ENCODE data around the gene LYL1. TPM values are rescaled to one million over a fixed set of nuclear protein-coding genes. Genes with fewer than 3 reads are reported as not detected.

Gene LYL1
- total and polyA plus RNA-seq, 12 donors = 0.38 to 22.5 (median 9.2) TPM

GRCh38 chr19:13092158-13092543, 10.5 kb downstream of the LYL1 start:
- peaks cover 0 to 12% of the 10 kb centered on the region in 2 donors for H3K4me1 ChIP-seq (replicated peaks in 1 of 2)
- intact Hi-C loops (cut with DNase I) = loop anchor here (2.0 to 5.0 kb wide), 2 partner anchors 110 to 113 kb away; no protein-coding TSS in a partner anchor
- H3K27me3 ChIP-seq = peaks cover 5% of the 10 kb centered on the region
- no peak overlapping the region for H3K4me3 ChIP-seq
- DNase-seq = no peak
- peak overlapping the region in 2 of 5 donors; percentile 49 to 65 for H3K27ac ChIP-seq
- no peak for TF ChIP-seq CTCF (IDR thresholded peaks at IDR 0.05)
- TF ChIP-seq POLR2A (IDR thresholded peaks at IDR 0.05) = no peak
- no peaks in the 10 kb centered on the region for H3K36me3 ChIP-seq (replicated peaks in 1 of 2)
- WGBS, 4 donors = 83 to 91% (median 88%) methylated on average over 2 of the region's 2 CpGs
- no peaks in the 10 kb centered on the region for H3K9me3 ChIP-seq (replicated peaks in 1 of 3)

GRCh38 chr19:13091400-13092157, 11.1 kb downstream of the LYL1 start:
- Histone ChIP-seq H3K4me3 (no peak overlapping the region), H3K36me3 (replicated peaks in 1 of 2) (no peaks in the 10 kb centered on the region)

GRCh38 chr19:13090511-13091231, 12.0 kb downstream of the LYL1 start:
- no peak for TF ChIP-seq CTCF (IDR thresholded peaks at IDR 0.05)
- TF ChIP-seq POLR2A (IDR thresholded peaks at IDR 0.05) = no peak
- no peaks in the 10 kb centered on the region for H3K9me3 ChIP-seq (replicated peaks in 1 of 3)
- DNase-seq = no peak
- intact Hi-C loops (cut with DNase I) = loop anchor here in 1 of 2 donors (5.0 kb wide), 1 partner anchor 108 kb away; no protein-coding TSS in a partner anchor
- H3K36me3 ChIP-seq (replicated peaks in 1 of 2) = no peaks in the 10 kb centered on the region
- H3K27ac ChIP-seq = peak overlapping the region in 2 of 5 donors; percentile 12 to 17
- peaks cover 0 to 8% of the 10 kb centered on the region in 2 donors for H3K4me1 ChIP-seq (replicated peaks in 1 of 2)
- no peaks in the 10 kb centered on the region for H3K27me3 ChIP-seq
- H3K4me3 ChIP-seq = no peak overlapping the region
- 88 to 96% (median 88%) methylated on average over 9 to 10 of the region's 10 CpGs; no CpG with 5 or more reads in 1 of the 4 donors for WGBS, 4 donors

More at GRCh38 chr19:13091400-13092157, 11.1 kb downstream of the LYL1 start:
- 64 to 76% (median 66%) methylated on average over 21 to 25 of the region's 25 CpGs for WGBS, 4 donors
- TF ChIP-seq POLR2A (IDR thresholded peaks at IDR 0.05) (no peak), CTCF (IDR thresholded peaks at IDR 0.05) (no peak)
- Histone ChIP-seq H3K27me3 (peaks cover 2% of the 10 kb centered on the region), H3K27ac (peak overlapping the region in 2 of 5 donors; percentile 49 to 65), H3K4me1 (replicated peaks in 1 of 2) (peaks cover 0 to 8% of the 10 kb centered on the region in 2 donors), H3K9me3 (replicated peaks in 1 of 3) (no peaks in the 10 kb centered on the region)
- peak in 1 of 7 donors; percentile 24 for DNase-seq
- intact Hi-C loops (cut with DNase I) = loop anchor here (2.0 to 5.0 kb wide), 2 partner anchors 109 to 113 kb away; no protein-coding TSS in a partner anchor

Measured in adrenal gland (tissue), 12 donors.